H1 (cell line): Measurements from ENCODE around the gene CENATAC. TPM values are rescaled to one million over a fixed set of nuclear protein-coding genes. Genes with fewer than 3 reads are reported as not detected.

Experiments used
- CTCF ChIA-PET: fragments of 300-600 bp; sonication (Branson Sonifier 250); formaldehyde crosslinking; loops from one replicate; lab custom pipeline; 2021; ENCODE audit not compliant: partially characterized antibody; lab: Charles Lee
- POLR2A ChIA-PET: fragments of 300-600 bp; sonication (Branson Sonifier 250); formaldehyde crosslinking; loops from one replicate; lab custom pipeline; 2021; ENCODE audit warnings: inconsistent platforms; ENCODE audit not compliant: partially characterized antibody; lab: Charles Lee
- DNase-seq, 2 experiments: peaks; one replicate each; pipeline versions ENCODE4 v3.0.0 to v3.0.0-alpha.2; 2010 to 2022; ENCODE audit warnings: low spot score in 2 of 2, low read depth in 1 of 2, mixed read lengths in 1 of 2
- FAIRE-seq: peaks from 2 replicates; lab custom pipeline; 2011; peaks lifted over from hg19 to GRCh38; lab: Jason Lieb, UNC
- H2AFZ ChIP-seq: 2 replicates; pipeline ENCODE4 v1.8.1; 2012; ENCODE audit warnings: low read length, inconsistent platforms
- H2AK5ac ChIP-seq: 2 replicates; pipeline ENCODE4 v1.6.1; 2013; ENCODE audit warnings: low read depth, low read length
- H2BK120ac ChIP-seq: replicated peaks from 2 replicates; pipeline ENCODE3; 2013; ENCODE audit warnings: low read depth, low read length, inconsistent platforms
- H2BK12ac ChIP-seq: 2 replicates; pipeline ENCODE4 v1.6.1; 2013; ENCODE audit warnings: low read depth, low read length
- H2BK15ac ChIP-seq: 2 replicates; pipeline ENCODE4 v1.6.1; 2013; ENCODE audit warnings: low read length
- H2BK20ac ChIP-seq: 2 replicates; pipeline ENCODE4 v1.6.1; 2013; ENCODE audit warnings: low read length
- H2BK5ac ChIP-seq: 2 replicates; pipeline ENCODE4 v1.6.1; 2013; ENCODE audit warnings: low read depth, low read length
- H3K14ac ChIP-seq: 2 replicates; pipeline ENCODE4 v1.6.1; 2013; ENCODE audit warnings: inconsistent platforms; ENCODE audit not compliant: insufficient read length
- H3K18ac ChIP-seq: 2 replicates; pipeline ENCODE4 v1.6.1; 2013; ENCODE audit warnings: low read length; ENCODE audit errors: extremely low read depth
- H3K23ac ChIP-seq: 2 replicates; pipeline ENCODE4 v1.6.1; 2013; ENCODE audit warnings: inconsistent platforms; ENCODE audit not compliant: insufficient read length
- H3K23me2 ChIP-seq: 2 replicates; pipeline ENCODE4 v1.6.1; 2013; ENCODE audit warnings: low read depth, low read length
- H3K27ac ChIP-seq: 2 replicates; pipeline ENCODE4 v1.6.1; 2011; ENCODE audit warnings: low read depth, low read length, inconsistent platforms
- H3K27me3 ChIP-seq, 4 experiments: replicated peaks in 1 of 4; 1 replicate in 1 of 4; 2 replicates in 3 of 4; pipeline versions ENCODE4 v1.6.1 to v1.8.1; 2011 to 2013; ENCODE audit warnings: low read length in 3 of 4, mild to moderate bottlenecking in 3 of 4, inconsistent platforms in 2 of 4, mixed read lengths in 2 of 4, moderate library complexity in 1 of 4; ENCODE audit not compliant: control insufficient read depth in 3 of 4, insufficient read depth in 3 of 4; ENCODE audit errors: extremely low read depth in 1 of 4
- H3K36me3 ChIP-seq, 4 experiments: 2 replicates each; pipeline versions ENCODE4 v1.6.1 to v1.8.1; 2011 to 2013; ENCODE audit warnings: mild to moderate bottlenecking in 4 of 4, low read length in 3 of 4, moderate library complexity in 2 of 4, control low read depth in 1 of 4, inconsistent platforms in 1 of 4; ENCODE audit not compliant: insufficient read depth in 4 of 4, control insufficient read depth in 2 of 4
- H3K4ac ChIP-seq: replicated peaks from 2 replicates; pipeline ENCODE3; 2013; ENCODE audit warnings: low read length, low read depth, mixed read lengths, inconsistent platforms; ENCODE audit not compliant: insufficient read length
- H3K4me1 ChIP-seq, 4 experiments: replicated peaks in 1 of 4; 1 replicate in 1 of 4; 2 replicates in 3 of 4; pipeline versions ENCODE4 v1.6.1 to v1.8.1; 2011 to 2013; ENCODE audit warnings: low read length in 3 of 4, inconsistent platforms in 2 of 4, mixed read lengths in 1 of 4; ENCODE audit not compliant: insufficient read depth in 4 of 4, control insufficient read depth in 3 of 4
- H3K4me2 ChIP-seq, 2 experiments: 2 replicates each; pipeline versions ENCODE4 v1.6.1 to v1.8.1; 2011 to 2013; ENCODE audit warnings: low read depth in 2 of 2, low read length in 2 of 2, control low read depth in 1 of 2, inconsistent platforms in 1 of 2, mild to moderate bottlenecking in 1 of 2; ENCODE audit not compliant: insufficient read depth in 1 of 2
- H3K4me3 ChIP-seq, 4 experiments: fragments of 200-600, 300-600 bp in 1 of 4; sonication (generic), shearing (Covaris generic), sonication (Bioruptor Twin) in 1 of 4; 2 replicates each; pipeline versions ENCODE4 v1.5.1 to v1.8.1; 2011 to 2016; ENCODE audit warnings: low read length in 4 of 4, low read depth in 3 of 4, control low read depth in 2 of 4, inconsistent platforms in 2 of 4, mild to moderate bottlenecking in 2 of 4, mixed read lengths in 1 of 4, moderate library complexity in 1 of 4; ENCODE audit not compliant: insufficient read depth in 2 of 4; ENCODE audit errors: extremely low read depth in 1 of 4
- H3K56ac ChIP-seq: replicated peaks from 2 replicates; pipeline ENCODE3; 2013; ENCODE audit warnings: low read depth, mild to moderate bottlenecking, mixed read lengths, low read length, inconsistent platforms; ENCODE audit not compliant: insufficient read length
- H3K79me1 ChIP-seq: 2 replicates; pipeline ENCODE4 v1.6.1; 2013; ENCODE audit warnings: low read depth, low read length, control low read depth
- H3K79me2 ChIP-seq, 2 experiments: 2 replicates each; pipeline versions ENCODE4 v1.6.1 to v1.8.1; 2012 to 2013; ENCODE audit warnings: low read length in 2 of 2, mild to moderate bottlenecking in 2 of 2, inconsistent platforms in 1 of 2; ENCODE audit not compliant: insufficient read depth in 2 of 2, control insufficient read depth in 1 of 2
- H3K9ac ChIP-seq, 4 experiments: replicated peaks in 1 of 4; 1 replicate in 1 of 4; 2 replicates in 3 of 4; pipeline versions ENCODE4 v1.6.1 to v1.8.1; 2011 to 2013; ENCODE audit warnings: low read depth in 3 of 4, low read length in 3 of 4, control low read depth in 2 of 4, mild to moderate bottlenecking in 2 of 4, moderate library complexity in 2 of 4, inconsistent platforms in 1 of 4; ENCODE audit errors: extremely low read depth in 1 of 4
- H3K9me3 ChIP-seq, 2 experiments: 2 replicates each; pipeline versions ENCODE4 v1.6.1 to v1.8.1; 2012 to 2013; ENCODE audit warnings: mild to moderate bottlenecking in 2 of 2, moderate library complexity in 2 of 2, control low read depth in 1 of 2, inconsistent platforms in 1 of 2, low read depth in 1 of 2, low read length in 1 of 2, mixed read lengths in 1 of 2; ENCODE audit not compliant: insufficient read depth in 2 of 2
- H4K20me1 ChIP-seq, 2 experiments: replicated peaks in 1 of 2; 2 replicates each; pipeline versions ENCODE3 to v1.8.1; 2011 to 2013; ENCODE audit warnings: inconsistent platforms in 2 of 2, low read length in 2 of 2, mild to moderate bottlenecking in 1 of 2; ENCODE audit not compliant: insufficient read depth in 2 of 2, control insufficient read depth in 1 of 2
- H4K5ac ChIP-seq: 2 replicates; pipeline ENCODE4 v1.6.1; 2013; ENCODE audit warnings: low read length, low read depth, mixed read lengths, inconsistent platforms; ENCODE audit not compliant: insufficient read length
- H4K8ac ChIP-seq: 2 replicates; pipeline ENCODE4 v1.8.0; 2013; ENCODE audit warnings: mild to moderate bottlenecking, moderate library complexity, low read length, inconsistent platforms; ENCODE audit not compliant: insufficient read depth; ENCODE audit errors: extremely low read depth
- H4K91ac ChIP-seq: replicated peaks from 2 replicates; pipeline ENCODE3; 2013; ENCODE audit warnings: low read length, mixed read lengths, inconsistent platforms; ENCODE audit not compliant: insufficient read length
- CTBP2 ChIP-seq: IDR thresholded peaks from 2 replicates; pipeline ENCODE4 v1.7.0; 2011; ENCODE audit warnings: borderline replicate concordance, mild to moderate bottlenecking, moderate library complexity, mixed read lengths, low read length; ENCODE audit not compliant: insufficient read depth, insufficient read length
- EZH2 ChIP-seq: fragments of 200-600 bp; sonication (generic); IDR thresholded peaks from 2 replicates; pipeline ENCODE4 v1.7.1; 2012; ENCODE audit warnings: low read depth, mild to moderate bottlenecking, moderate library complexity, low read length, inconsistent platforms; ENCODE audit not compliant: severe bottlenecking
- MAFK ChIP-seq: IDR thresholded peaks from 2 replicates; pipeline ENCODE4 v1.6.1; 2012; ENCODE audit warnings: low read depth, mild to moderate bottlenecking, improper control_type of control experiment, low read length
- POLR2AphosphoS5 ChIP-seq: IDR thresholded peaks from 2 replicates; pipeline ENCODE4 v1.6.1; 2011; ENCODE audit warnings: low read depth, low read length
- RAD21 ChIP-seq, 2 experiments: IDR thresholded peaks in 1 of 2; conservative IDR thresholded peaks in 1 of 2; 2 replicates each; pipeline ENCODE4 v1.6.1; 2011; ENCODE audit warnings: low read depth in 2 of 2, low read length in 2 of 2, improper control_type of control experiment in 1 of 2, inconsistent platforms in 1 of 2, mild to moderate bottlenecking in 1 of 2, moderate library complexity in 1 of 2
- SIN3A ChIP-seq, 2 experiments: IDR thresholded peaks in 1 of 2; conservative IDR thresholded peaks in 1 of 2; 2 replicates each; pipeline ENCODE4 v1.6.1; 2011 to 2012; ENCODE audit warnings: low read length in 2 of 2, improper control_type of control experiment in 1 of 2, low read depth in 1 of 2, mild to moderate bottlenecking in 1 of 2
- SP1 ChIP-seq: IDR thresholded peaks from 2 replicates; pipeline ENCODE4 v1.6.1; 2011; ENCODE audit warnings: low read depth, low read length
- WGBS, 2 experiments: shearing (Covaris generic) in 1 of 2; methylation state at CpG; one replicate each; pipeline versions ENCODE4 v1.1.6 to v1.1.7; 2013 to 2015; ENCODE audit warnings: low lambda C conversion rate in 2 of 2, mixed read lengths in 2 of 2, inconsistent platforms in 1 of 2, low coverage in 1 of 2, missing lambda C conversion rate in 1 of 2; ENCODE audit not compliant: insufficient replicate concordance in 2 of 2, insufficient coverage in 1 of 2, insufficient read length in 1 of 2; ENCODE audit errors: extremely low coverage in 1 of 2, missing lambda C conversion rate in 1 of 2; 5-methylcytosine and 5-hydroxymethylcytosine counted together
- polyA plus RNA-seq, 7 experiments: library from polyadenylated mRNA; depleted of rRNA in 3 of 7; stranded (reverse) in 5 of 7; unstranded in 2 of 7; fragments of >200 nt in 5 of 7; fragments of 200-250 nt in 2 of 7; gene quantifications; 1 replicate in 5 of 7; 2 replicates in 1 of 7; 4 replicates in 1 of 7; pipeline versions ENCODE4 v1.2.1 to v1.2.3, GENCODE V29; 2011 to 2013; ENCODE audit warnings: missing spikeins in 2 of 7, mixed read lengths in 2 of 7
- total RNA-seq: library from RNA; stranded (reverse); fragmentation: NEBNext Ultra II Directional; extraction: Animal tissue kit (Norgen Biotek cat#: 25700); gene quantifications from 2 replicates; pipeline ENCODE4 v1.2.1, GENCODE V29; 2021
- TF ChIP-seq, protein P1 (sequence below), 3 experiments: IDR thresholded peaks; 1 replicate in 2 of 3; 2 replicates in 1 of 3; pipeline versions ENCODE4 v1.5.1 to v1.6.1; 2011; ENCODE audit warnings: low read length in 3 of 3, mild to moderate bottlenecking in 3 of 3, inconsistent platforms in 2 of 3, low read depth in 1 of 3, moderate library complexity in 1 of 3; ENCODE audit not compliant: insufficient read depth in 1 of 3; ENCODE audit errors: control extremely low read depth in 1 of 3

Gene CENATAC
- total and polyA plus RNA-seq, 2 of the 8 experiments (the other 6 are each of a cell fraction or from before 2014, with no cell fraction given): 22.7 to 36.4 TPM

DNA sequence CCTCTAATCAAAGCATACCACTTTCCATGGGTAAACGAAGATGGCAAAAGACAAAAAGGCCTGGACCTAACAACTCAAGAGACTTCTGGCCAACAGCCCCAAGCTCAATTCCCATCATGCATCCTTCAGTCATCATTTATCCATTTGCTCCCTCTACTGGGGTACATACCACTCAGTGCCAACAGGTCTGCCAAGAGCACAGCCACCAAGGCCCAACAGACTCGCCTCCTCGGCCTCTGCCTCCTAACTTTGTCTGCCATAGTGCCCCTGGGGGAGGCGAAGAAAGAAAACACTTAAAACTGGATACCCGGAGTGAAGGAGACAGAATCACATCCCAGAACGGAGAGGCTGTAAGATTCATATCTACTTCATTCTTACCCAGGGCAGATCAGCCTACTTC lies 58.0 kb downstream of the CENATAC start:
- Histone ChIP-seq H2BK15ac (no peak overlapping the region), H2BK5ac (0 out of 2 replicates have a peak overlapping the region, but pooled peaks have one; percentile 96), H3K56ac (no peak overlapping the region), H4K20me1 (peaks cover 3 to 24% of the 10 kb centered on the region in 2 experiments), H3K23ac (no peak overlapping the region), H3K27ac (peak overlapping the region; percentile 82), H3K23me2 (peaks cover 4% of the 10 kb centered on the region), H2AK5ac (no peak overlapping the region), H3K4me1 (peaks cover 0 to 8% (median 3%) of the 10 kb centered on the region in 4 experiments; a peak in 5 of 7 replicates), H3K79me2 (peaks cover 8 to 21% of the 10 kb centered on the region in 2 experiments; a peak in 3 of 4 replicates), H4K5ac (no peak overlapping the region), H2BK12ac (no peak overlapping the region), H2BK120ac (no peak overlapping the region), H4K8ac (no peak overlapping the region), H3K9ac (peak overlapping the region; percentile 46 to 92 (median 86)), H3K27me3 (no peaks in the 10 kb centered on the region), H3K4ac (no peak overlapping the region), H3K79me1 (peaks cover 16% of the 10 kb centered on the region), H3K14ac (no peak overlapping the region), H2AFZ (no peak overlapping the region), H3K36me3 (peaks cover 32 to 47% (median 44%) of the 10 kb centered on the region in 4 experiments), H2BK20ac (no peak overlapping the region), H3K18ac (no peak overlapping the region), H3K4me2 (peak overlapping the region; percentile 79 to 82), H3K9me3 (no peaks in the 10 kb centered on the region; a peak in 1 of 4 replicates), H4K91ac (no peak overlapping the region), H3K4me3 (peak overlapping the region; percentile 76 to 98 (median 89))
- 68% methylated on average over 6 of the region's 6 CpGs; no CpG with 5 or more reads in 1 of the 2 experiments for WGBS, 2 experiments
- ChIA-PET POLR2A (interaction anchor here (0.7 to 5.1 kb wide), 18 partner anchors 8 to 267 kb away, joined by 3 to 56 read pairs (median 10); partner anchors contain the start of genes C2CD2L, HMBS, RPS25 and SLC37A4), CTCF (interaction anchor here (0.6 to 2.0 kb wide), 18 partner anchors 8 to 774 kb away, joined by 3 to 9 read pairs (median 3); partner anchors contain the start of genes HMBS, SLC37A4 and VPS11)
- no peak for TF ChIP-seq EZH2
- no peak for TF ChIP-seq POLR2AphosphoS5
- TF ChIP-seq, protein P1, sequence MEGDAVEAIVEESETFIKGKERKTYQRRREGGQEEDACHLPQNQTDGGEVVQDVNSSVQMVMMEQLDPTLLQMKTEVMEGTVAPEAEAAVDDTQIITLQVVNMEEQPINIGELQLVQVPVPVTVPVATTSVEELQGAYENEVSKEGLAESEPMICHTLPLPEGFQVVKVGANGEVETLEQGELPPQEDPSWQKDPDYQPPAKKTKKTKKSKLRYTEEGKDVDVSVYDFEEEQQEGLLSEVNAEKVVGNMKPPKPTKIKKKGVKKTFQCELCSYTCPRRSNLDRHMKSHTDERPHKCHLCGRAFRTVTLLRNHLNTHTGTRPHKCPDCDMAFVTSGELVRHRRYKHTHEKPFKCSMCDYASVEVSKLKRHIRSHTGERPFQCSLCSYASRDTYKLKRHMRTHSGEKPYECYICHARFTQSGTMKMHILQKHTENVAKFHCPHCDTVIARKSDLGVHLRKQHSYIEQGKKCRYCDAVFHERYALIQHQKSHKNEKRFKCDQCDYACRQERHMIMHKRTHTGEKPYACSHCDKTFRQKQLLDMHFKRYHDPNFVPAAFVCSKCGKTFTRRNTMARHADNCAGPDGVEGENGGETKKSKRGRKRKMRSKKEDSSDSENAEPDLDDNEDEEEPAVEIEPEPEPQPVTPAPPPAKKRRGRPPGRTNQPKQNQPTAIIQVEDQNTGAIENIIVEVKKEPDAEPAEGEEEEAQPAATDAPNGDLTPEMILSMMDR (IDR thresholded peaks at IDR 0.05; ENCODE audit: control extremely low read depth in 1 of 3, insufficient read depth in 1 of 3, low read depth in 1 of 3, low read length in 3 of 3): peak in 1 of 3 experiments; percentile 6; a peak in 1 of 4 replicates
- TF ChIP-seq RAD21 (IDR thresholded peaks at IDR 0.05 in 1 of 2, conservative IDR thresholded peaks at IDR 0.05 in 1 of 2; ENCODE audit: low read depth in 2 of 2, low read length in 2 of 2): peak in 1 of 2 experiments; percentile 15; a peak in 1 of 4 replicates
- no peak for TF ChIP-seq SP1
- no peak for TF ChIP-seq SIN3A (conservative IDR thresholded peaks at IDR 0.05 in 1 of 2, IDR thresholded peaks at IDR 0.05 in 1 of 2; ENCODE audit: low read depth in 1 of 2, low read length in 2 of 2)
- TF ChIP-seq MAFK: no peak
- no peak for TF ChIP-seq CTBP2
- DNase-seq (no peak), FAIRE-seq (no peak)
